HG03565 (cell line): ENCODE results near the gene MYCBPAP.

Experiments
- ATAC-seq: cut with Tn5 transposase; IDR thresholded peaks from one replicate; pipeline ENCODE4 v1.9.1; 2021; ENCODE audit warnings: mild to moderate bottlenecking, moderate library complexity; ENCODE audit not compliant: unreplicated experiment

Gene MYCBPAP

DNA sequence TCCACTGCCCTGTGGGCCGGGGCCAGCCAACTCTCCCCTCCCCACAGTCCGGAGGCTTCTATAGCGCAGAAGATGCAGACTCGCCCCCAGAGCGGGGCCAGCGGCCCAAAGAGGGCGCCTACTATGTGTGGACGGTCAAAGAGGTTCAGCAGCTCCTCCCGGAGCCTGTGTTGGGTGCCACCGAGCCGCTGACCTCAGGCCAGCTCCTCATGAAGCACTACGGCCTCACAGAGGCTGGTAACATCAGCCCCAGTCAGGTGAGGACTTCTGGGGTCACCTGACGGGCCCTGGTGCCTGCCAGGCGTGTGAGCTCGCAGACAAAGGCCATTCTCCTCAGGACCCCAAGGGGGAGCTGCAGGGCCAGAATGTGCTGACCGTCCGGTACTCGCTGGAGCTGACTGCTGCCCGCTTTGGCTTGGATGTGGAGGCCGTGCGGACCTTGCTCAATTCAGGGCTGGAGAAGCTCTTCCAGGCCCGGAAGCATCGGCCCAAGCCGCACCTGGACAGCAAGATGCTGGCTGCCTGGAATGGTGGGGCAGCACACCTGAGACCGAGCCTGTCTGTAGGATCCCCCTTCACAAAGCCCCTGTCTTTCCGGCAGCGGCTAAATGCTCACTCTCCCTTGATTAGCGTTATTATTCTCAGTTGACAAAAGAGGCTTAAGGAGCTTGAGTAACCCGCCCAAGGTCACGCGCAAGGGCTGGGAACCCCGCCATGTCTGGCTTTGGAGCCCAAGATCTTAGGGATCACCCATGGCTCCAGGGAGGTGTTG, 42.6 kb downstream of the MYCBPAP start:
- no peak for ATAC-seq

DNA sequence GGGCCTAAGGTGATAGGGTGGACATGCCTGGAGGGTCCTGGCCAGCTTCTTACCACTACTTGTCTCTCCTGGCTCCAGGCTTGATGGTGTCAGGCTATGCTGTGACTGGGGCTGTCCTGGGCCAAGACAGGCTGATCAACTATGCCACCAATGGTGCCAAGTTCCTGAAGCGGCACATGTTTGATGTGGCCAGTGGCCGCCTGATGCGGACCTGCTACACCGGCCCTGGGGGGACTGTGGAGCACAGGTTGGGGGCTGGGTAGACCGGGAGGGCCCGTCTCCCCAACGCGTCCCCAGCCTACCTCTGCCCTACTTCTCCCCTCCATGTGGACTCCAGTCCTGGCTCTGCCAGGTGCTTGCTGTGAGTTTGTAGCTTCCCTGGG, 43.2 kb downstream of the MYCBPAP start:
- ATAC-seq, result no peak

DNA sequence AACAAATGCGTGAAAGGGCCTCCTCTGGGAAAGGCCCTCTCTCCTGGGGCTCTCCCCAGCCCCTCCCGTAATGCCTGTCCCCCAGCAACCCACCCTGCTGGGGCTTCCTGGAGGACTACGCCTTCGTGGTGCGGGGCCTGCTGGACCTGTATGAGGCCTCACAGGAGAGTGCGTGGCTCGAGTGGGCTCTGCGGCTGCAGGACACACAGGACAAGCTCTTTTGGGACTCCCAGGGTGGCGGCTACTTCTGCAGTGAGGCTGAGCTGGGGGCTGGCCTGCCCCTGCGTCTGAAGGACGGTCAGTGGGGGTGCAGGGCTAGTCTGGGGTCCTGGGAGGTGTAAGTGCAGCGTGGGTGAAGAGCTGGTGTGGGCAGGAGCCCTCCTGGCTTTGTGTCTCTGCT, 43.6 kb downstream of the MYCBPAP start:
- ATAC-seq, result no peak

- no peak for ATAC-seq
Observed at GRCh38 chr17:50554201-50554600, 46.0 kb downstream of the MYCBPAP start.

- ATAC-seq, result no peak
Observed at GRCh38 chr17:50556803-50557202, 48.6 kb downstream of the MYCBPAP start.

DNA sequence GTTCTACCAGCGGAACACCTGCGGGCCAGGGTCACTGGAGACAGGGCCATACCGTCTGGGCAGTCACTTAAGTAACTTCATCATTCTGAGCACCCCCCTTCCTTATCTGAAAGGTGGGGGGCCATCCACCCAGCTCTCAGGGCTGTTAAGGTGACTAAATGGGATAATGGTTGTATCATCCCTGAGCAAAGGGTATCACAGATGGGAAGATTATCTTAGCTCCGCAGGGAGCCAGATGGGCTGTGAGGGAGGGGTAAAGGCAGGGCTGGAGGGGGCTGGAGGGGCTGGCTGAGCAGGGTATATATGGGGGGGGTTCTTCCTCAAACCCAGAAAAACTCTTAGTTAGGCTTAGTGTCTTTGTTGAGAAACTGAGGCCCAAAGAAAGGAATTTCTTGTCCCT, 49.4 kb downstream of the MYCBPAP start:
- no peak for ATAC-seq

GRCh38 chr17:50558091-50558490, 49.9 kb downstream of the MYCBPAP start:
- no peak for ATAC-seq

GRCh38 chr17:50558581-50558940, 50.3 kb downstream of the MYCBPAP start:
- no peak for ATAC-seq

DNA sequence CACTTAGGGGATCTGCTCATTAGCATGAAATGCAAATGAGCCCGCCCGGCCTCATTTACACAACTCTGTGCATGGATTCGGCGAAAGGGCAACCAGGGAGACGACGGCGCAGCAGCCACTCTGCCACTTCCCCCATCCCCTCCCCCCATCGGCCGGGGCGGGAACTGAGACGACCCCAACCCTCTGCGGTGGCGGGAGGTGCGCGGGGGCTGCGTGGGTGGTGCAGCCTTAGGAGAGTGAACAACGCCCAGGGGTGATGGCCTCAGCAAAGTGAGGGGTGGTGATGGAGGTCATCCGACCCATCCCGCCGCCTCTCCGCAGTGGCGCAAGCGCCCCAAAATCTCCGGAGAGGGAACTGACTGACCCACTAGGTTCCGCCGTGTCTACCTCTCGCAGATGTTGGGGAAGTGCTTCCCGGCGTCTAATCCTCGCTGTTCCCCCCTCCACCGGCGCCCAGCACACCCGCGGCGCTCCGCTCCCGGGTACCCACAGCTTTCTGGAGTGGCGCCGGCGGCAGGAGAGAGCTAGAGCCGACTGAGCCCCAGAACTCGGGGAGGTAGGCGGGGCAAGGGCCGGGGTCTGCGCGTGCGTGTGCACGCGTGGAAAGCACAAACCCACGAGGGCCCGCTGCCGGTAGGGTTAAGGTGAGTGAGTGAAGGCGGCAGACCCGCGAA, 50.8 kb downstream of the MYCBPAP start:
- ATAC-seq, result no peak

DNA sequence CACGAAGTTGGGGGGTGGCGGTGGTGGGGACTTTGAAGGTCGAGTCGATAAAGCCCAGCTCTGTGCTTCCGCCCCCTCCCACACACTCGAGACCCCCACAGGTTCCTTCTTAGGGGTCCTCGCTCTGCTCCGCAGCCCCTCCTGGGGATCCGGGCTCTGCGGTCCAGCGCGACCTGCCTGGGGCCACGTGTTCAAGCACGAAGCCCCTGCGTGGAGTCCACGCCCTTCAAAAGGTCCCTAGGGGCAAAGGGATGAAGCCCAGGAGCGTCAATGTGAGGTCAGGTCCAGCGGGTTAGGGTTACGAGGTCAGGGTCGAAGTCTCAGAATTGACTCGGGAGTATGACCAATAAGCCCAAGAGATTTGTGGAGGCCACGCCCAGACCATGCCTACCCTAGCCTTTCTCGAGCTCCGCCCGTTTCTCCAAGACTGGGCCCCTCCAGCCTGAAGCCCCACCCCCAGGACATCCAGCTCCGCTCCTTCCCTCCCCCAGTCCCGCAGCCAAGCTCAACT, 51.5 kb downstream of the MYCBPAP start:
- ATAC-seq, result no peak

DNA sequence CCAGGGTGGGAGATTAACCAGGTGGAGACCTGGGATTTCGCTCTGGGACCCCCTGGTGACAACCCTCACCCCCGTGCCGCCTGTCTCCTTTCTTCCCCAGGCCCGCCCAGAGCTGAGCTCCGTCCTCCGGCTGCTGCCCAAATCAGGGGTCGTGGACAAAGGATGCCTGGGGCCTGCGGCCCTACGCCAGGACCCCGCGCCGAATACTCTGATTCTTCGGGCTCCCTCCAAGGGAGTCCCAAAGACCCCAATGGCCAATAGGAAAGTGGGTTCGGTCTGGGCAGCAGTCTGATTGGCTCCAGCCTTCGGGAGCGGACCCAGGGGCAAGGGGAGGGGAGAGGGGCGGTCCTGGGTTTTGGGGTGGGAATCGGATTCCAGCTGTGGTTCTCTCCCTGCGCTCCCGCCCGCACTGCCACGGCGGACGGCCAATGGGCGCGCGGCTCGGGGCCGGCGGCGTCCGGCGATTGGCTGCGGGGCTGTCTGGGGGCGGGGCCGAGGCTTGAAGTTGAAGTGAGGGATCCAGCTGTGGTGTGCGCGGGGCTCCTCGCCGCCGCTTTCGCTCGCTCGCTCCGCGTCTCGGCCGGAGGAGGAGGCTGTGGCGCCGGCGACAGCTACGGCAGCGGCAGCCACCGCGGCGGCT, 52.1 kb downstream of the MYCBPAP start, which contains the start of gene CACNA1G:
Gene CACNA1G (plus strand): TSS at position 531 of the 640 bp plus-strand sequence. CDS start 745 bp downstream, outside the sequence.
- ATAC-seq, result peak; percentile 76

DNA sequence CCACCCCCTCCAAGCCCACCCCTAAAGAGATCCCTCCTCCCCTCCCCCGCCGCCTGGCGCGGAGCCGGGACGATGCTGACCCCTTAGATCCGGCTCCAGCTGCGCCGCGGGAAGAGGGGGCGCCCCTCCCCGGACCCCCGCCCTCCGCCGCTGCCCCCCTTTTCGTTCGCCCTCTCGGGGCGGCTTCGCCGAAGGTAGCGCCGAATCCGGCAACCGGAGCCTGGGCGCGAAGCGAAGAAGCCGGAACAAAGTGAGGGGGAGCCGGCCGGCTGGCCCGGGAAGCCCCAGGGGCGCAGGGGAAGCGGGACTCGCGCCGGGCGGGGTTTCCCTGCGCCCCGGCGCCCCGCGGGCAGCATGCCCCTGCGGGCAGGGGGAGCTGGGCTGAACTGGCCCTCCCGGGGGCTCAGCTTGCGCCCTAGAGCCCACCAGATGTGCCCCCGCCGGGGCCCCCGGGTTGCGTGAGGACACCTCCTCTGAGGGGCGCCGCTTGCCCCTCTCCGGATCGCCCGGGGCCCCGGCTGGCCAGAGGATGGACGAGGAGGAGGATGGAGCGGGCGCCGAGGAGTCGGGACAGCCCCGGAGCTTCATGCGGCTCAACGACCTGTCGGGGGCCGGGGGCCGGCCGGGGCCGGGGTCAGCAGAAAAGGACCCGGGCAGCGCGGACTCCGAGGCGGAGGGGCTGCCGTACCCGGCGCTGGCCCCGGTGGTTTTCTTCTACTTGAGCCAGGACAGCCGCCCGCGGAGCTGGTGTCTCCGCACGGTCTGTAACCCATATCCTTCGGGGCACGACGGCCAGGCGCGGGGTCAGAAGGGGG, 52.9 kb downstream of the MYCBPAP start:
- no peak for ATAC-seq

GRCh38 chr17:50561746-50562141, 53.5 kb downstream of the MYCBPAP start:
- no peak for ATAC-seq

GRCh38 chr17:50562242-50563091, 54.2 kb downstream of the MYCBPAP start:
- no peak for ATAC-seq

DNA sequence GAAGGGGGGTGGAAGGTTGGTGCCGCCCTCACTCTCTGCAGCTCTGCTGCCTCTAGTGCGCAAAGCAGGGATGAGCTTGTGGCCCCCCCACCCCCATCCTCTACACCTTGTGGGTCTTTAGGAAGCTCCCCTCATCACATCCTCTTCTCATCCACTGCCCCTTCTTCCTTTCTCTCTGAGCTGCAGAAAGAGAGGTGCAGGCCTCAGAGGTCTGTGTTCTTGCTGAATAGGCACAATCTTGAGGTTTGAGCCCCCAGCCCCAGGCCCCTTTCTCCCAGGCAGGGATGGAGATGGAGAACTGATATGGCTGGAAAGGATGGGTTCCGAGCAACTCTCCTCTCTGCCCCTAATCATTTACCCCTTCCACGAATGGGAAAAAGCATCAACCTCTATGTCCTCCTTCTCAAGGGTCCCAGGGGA, 54.9 kb downstream of the MYCBPAP start:
- no peak for ATAC-seq

DNA sequence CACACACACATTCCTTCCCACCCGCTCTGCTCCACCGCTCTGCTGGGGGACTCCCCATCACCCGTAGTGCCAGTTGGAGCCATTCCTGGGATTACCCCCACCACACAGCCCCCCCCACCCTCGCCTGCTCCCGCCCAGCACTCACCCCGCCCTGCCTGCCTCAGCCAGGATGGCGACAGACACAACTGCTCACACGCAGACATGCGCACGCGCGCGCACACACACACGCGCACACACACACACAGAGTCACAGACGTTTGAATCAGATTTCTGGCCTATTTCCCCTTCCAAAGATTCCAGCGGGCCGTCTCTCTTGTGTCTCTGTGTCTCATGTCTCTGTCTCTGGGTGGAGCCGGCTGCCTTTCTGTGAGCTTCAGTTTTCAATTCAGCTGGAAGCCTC, 56.7 kb downstream of the MYCBPAP start:
- no peak for ATAC-seq

DNA sequence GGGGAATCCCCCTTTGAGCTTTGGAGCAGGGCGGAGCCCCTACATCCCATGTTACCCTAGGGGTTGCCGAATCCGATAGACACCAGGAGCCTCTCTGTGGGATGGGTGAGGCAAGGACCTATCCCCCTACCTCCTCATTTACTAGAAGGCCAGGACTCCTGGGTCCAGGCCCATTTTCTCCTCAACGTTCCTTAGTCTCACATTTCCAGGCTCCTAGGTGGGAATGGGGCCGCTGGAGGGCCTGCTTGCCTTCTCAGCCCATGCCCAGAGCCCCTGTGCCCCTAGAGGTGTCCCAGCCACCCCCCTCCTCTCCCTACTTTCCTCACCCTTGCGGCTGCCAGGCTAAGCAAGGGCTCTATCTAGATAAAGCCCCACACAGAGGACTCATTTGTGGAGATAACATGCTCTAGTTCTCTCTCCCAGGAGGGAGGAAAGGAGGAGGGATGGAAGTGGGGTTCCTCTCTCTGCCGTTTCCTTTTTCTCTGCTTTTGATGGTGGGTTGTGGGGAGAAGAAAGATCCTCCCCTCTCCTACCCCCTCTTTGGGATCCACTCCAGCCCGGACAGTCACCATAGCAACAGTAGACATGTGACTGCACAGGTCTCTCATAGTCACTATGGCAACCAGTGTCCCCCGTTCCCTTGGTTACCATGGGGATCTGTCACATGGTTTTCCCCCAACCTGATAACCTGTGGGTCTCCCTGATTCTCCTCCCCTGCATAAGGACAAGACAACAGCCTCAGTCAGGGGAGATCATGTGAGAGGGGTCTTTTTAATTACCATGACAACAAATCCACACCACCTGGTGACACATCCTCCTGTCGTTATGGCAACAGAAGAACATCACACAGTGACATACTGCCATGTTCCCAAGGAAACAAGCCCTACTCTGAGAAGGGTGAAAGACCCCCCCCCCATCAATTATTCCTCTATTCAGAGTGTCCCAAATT, 57.4 kb downstream of the MYCBPAP start:
- ATAC-seq, result no peak

GRCh38 chr17:50566886-50567285, 58.6 kb downstream of the MYCBPAP start:
- no peak for ATAC-seq

- ATAC-seq, result no peak
Observed at GRCh38 chr17:50568659-50569058, 60.4 kb downstream of the MYCBPAP start.
